ENCODE data around the gene PPP1R9A.

DNA sequence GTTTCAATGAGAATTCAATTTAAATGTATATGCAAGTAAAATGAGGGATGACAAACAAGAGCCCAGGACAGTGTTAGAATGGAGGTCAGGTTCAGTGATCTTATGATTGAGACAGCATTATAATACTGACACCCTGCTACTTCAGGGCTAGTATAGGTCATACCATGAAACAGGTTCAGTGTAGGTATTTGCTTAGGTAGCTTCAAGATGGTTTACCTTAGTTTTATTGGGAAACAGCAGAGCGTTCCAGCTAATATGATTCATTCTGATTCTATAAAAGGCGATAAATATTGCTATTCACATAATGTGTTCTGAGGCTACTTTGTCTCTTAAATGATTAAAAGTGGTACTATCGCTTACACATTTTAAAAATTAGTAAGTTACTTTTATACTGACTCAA is 203.3 kb downstream of the PPP1R9A start:
- TF ChIP-seq, protein P1, sequence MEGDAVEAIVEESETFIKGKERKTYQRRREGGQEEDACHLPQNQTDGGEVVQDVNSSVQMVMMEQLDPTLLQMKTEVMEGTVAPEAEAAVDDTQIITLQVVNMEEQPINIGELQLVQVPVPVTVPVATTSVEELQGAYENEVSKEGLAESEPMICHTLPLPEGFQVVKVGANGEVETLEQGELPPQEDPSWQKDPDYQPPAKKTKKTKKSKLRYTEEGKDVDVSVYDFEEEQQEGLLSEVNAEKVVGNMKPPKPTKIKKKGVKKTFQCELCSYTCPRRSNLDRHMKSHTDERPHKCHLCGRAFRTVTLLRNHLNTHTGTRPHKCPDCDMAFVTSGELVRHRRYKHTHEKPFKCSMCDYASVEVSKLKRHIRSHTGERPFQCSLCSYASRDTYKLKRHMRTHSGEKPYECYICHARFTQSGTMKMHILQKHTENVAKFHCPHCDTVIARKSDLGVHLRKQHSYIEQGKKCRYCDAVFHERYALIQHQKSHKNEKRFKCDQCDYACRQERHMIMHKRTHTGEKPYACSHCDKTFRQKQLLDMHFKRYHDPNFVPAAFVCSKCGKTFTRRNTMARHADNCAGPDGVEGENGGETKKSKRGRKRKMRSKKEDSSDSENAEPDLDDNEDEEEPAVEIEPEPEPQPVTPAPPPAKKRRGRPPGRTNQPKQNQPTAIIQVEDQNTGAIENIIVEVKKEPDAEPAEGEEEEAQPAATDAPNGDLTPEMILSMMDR (IDR thresholded peaks at IDR 0.05; ENCODE audit: insufficient read depth, low read length, poor library complexity, severe bottlenecking) = no peak
- no peak for TF ChIP-seq EZH2phosphoT487 (conservative IDR thresholded peaks at IDR 0.05; ENCODE audit: low read length)

All from SU-DHL-6 (cell line).